Measurements from ENCODE around the gene ALDH3A1.

Gene ALDH3A1

DNA sequence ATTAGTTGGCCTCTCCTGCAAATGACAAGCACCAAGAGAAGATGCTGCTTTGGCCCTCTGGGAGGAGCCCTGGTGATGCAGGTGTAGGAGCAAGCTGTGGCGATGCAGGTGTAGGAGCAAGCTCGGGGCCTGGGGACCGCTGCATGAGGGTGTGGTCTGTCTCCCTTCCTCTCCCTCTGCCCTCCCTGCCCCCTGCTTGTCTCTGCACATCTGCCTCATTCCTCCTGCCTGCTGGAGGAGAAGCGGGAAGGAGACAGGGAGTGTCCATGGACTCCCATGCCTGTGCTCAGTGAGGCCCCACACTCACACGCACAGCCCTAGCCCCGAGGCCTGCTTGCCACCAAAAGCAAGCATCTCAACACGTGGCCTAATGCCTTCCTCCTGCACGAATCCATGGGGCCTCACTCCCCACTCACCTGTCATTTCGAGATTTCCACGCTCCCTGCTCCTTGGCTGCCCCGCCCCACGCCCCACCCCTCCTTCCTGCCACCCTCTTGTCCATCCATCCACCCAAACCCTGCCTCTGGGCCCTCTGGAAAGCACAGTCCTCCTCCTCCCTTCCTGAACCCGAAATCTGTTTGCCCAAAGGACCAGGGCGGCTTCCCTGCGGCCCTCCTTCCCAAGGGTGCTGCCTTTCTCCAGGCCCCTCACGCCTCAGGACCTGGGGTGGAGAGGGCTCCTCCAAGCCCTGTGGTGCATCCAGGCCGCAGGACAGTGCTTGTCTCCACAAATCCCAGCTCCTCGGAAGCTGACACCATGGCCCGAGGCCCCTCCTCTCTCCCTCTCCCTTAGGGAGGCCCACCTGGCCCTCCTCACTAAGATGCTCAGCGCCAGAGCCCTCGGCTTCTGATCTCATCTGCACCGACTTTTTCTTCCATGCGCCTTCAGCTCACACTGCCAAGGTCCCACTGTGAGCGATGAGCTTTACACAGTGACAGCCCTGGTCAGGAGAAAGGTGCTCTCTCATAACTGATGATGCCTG lies 11.8 kb upstream of the ALDH3A1 start:
- DNase-seq, result no peak

DNA sequence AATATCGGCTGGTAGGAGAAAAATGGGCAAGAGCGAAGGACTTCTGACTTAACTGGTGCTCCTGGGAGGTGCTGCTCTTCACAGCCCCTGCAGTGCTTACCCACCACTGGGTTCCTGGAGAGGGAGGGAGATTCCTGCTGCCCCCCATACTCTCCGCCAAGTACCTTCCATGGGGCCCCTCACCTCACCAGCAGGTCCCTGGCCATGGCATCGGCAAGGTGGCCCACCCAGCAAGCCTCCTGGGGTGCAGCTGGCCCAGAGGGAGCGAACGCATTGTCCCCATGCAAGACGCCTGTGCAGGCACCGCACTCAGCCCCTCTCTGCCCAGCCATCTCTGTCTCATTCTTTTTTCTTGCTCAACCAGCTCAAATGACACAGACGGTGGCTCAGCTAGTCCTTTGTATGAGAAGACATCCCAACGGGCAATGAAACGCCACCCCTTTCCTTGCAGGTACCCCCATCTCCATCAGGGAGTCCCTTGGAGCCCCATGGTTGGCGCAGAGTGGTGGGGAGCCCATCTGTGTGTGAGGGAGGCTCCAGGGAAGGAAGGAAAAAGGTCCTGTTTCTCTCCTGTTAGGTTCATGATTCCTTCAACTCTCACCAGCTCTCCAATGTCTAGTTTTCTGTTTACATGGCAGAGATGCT lies 9.6 kb upstream of the ALDH3A1 start:
- no peak for DNase-seq

DNA sequence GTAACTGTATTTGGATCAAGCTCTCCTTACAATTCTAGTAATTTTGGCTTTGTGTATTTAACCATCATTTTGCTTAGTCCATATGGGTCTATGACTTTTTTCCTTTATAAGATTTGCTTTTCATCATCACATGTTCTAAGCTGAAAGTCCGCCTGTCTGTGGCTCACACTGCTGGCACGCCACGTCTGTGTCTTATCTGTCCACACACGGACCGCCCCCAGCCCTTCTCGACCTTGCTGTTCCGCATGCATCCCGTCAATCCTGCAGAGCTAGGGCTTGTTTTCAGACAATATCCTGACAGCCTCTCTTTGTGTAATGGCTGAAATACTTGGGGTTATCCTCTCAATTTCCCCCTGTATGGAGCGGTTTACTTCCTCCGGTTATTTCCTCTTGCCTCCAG lies 8.4 kb upstream of the ALDH3A1 start:
- DNase-seq, result no peak

DNA sequence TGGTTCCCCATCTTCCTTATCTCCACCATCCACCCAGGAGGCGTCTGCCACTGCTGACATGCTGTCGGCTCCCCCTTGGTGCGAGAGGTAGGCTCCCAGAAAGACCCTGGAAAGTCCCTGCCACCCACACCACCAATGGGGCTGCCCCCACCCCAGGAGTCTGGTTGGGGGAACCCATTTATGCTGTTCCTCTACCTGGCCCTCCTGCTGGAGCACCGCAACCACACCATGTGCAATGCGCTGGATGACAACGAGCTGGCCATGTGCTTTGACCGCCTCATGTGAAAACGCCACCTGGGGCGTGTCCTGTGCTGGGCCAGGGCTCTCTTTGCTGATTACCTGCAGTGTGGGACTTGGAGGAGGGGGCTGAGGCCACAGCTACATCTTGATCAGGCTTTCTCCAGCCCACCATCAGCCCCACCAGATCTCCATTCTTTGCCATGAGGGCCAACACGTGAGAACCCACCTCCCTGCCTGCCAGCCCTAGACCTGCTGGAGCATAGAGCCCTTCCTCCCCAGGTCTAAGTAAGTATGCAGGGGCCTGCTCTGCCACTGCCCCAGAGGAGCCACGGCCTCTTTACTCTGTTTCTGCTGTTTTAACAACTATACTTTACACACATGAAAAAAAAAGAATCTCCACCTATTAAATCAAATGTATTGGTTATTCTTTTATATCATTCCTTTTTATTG lies 7.9 kb upstream of the ALDH3A1 start:
- DNase-seq, result no peak

DNA sequence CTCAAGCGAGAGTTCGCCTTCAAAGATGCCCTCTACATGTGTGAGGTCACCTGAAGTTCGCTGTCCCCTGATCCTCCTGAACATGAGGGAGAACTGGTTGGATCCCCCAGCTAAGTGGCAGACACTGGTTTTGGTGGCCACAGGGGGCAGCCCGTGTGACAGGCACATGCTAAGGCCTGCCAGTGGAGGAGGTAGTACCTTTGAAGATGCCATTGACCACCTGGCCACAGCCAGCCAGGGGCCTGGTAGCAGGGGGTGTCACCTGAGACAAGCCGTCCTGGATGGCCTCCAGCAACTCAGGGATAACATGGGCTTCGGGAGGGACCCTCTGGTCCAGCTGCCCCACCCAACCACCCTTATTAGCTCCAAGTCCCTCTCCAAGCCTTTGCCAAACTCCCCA lies 7.3 kb upstream of the ALDH3A1 start:
- DNase-seq, result no peak

DNA sequence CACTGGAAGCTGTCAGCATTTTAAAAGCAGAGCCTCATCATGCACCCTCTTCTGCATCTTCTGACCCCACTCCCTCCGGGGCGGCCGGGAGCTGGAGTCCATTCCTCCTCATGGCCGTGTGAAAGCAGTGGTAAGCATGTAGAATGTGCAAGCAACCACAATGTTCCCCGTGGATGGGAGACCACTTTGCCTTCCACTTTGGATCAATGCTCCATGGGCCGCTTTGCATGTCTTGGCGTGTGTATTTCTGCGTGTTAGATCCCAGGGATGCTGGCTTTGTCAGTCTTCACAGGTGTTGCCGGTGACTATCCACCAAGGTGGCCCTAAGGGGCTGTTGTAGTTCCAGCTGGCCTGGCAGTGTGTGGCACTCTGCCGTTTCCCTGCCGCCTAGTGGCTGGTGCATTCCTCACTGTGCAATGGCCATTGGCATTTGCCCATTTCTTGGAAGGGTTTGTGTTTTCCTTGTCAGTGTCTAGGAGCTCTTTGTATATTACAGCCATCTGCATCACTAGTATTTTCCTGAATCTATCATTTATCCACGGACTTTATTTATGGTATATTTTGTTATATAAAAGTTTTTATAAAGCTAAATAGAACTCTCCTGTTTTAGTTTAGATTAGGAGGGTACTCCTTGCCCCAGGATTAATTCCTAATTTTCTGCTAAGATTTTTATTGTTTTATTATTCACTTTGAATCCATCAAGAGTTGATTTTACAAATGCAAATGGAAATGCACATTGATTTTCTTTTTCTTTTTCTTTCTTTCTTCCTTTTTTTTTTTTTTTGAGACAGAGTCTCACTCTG lies 5.8 kb upstream of the ALDH3A1 start:
- DNase-seq, result no peak

DNA sequence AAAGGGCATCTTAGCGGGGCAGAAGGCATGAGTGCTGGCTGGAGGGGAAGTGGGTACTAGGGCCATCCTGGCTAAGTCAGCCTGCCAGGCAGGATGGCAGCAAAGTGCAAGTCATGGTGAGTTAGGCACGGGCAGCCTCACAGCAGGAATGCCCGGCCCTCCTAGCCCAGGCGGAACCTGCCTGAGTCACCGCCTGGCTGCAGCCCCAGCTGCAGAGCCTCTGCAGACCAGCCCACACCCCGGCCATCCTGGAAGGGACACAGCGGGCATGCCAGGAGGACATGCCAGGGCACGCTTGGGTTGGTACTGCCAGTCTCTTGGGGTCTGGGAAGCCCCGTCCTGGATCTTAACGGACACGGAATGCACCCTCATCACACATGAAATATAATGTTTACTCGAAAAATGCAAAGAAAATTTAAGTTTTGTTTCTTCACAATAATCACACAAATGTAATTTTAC lies 5.0 kb upstream of the ALDH3A1 start:
- no peak for DNase-seq

DNA sequence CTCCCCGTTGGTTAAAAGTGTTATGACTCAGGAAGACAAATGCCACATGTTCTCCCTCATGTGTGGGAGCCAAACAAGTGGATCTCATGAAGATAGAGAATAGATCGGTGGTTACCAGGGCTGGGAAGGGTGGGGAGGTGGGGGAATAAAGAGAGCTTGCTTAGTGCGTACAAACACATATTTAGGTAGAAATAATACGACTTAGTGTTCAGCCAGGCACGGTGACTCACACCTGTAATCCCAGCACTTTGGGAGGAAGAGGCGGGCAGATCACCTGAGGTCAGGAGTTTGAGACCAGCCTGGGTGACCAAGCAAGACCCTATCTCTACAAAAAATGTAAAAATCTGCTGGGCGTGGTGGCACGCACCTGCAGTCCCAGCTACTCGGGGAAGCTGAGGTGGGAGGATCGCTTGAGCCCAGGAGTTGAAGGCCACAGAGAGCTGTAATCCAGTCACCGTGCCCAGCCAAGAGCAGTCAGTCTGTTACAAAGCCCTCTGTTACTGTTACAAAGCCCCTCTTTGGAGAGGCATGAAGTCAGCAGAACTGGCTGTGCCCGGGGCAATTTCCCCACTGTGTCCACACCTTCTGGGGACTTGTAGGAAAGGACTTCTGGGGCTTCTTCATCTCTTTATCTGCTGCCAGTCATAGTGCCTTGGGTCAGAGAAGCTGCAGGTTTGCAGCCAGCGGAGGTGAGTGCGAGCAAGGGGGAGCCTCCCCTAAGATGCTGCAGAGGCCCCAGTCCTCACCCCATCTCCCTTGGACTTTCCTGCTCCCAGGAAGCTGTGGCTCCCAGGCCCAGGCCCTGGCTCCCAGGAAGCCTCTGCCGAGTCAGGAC lies 4.3 kb upstream of the ALDH3A1 start:
- DNase-seq, result no peak

DNA sequence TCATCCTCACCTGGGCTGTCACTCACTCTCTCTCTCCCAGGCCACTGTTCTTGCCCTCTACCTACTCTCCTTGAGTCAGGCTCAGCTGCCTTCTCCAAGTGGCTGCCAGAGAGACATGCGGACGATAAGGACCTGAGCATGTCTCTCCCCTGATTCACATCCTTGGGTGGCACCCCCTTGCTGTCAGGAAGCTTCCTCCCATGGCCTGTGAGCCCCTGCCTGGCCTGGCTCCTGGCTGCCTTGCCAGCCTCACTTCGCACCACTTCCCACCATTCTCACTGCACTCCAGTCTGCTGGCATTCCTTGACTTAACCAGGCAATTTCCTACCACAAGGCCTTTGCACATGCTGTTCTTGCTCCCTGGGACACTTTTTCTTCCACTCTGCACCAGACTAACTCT lies 2.7 kb upstream of the ALDH3A1 start:
- no peak for DNase-seq

DNA sequence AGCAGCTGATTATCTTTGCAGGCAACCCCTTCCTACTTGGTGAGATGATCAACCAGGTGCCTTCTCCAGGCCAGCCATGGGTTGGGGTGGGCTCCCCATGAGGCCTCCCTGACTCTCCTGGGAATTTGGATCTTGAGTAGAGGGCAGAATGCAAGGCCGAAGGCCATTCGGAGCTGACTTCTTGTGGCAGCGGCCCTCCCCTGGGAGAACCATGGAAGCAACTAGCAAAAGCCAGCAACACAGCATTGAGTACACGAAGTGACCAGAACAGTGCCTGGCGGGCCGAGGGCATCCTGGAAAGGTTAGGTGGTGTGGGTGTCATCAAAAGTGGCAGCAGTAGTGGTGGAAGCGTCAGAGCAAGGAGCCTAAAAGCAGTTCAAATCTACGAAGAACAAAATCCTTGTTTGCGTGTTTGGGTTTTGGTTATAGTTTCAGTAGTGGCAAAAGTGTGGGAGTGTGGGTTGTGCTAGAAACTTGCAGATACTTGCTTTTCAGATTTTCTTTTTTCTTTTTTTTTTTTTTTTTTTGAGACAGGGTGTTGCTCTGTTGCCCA lies 2.0 kb upstream of the ALDH3A1 start:
- DNase-seq, result no peak

DNA sequence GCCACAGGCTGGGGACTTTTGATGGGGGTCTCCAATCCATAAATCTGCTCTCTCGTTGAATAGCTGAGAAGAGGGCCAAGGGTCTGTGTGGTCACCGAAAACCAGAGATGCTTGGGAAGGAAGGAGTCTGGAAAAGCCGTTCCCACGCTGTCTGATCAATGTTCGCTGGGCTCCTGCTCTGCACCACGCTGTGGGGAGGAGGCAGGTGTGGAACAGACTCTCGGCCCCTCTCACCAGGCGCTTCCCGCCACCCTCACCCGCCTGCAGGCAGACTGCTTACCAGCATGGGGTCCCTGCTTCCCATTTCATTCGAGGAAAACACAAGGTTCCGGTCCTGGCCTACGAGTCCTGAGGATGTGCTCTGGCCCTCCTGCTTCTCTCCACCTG lies 702 bp upstream of the ALDH3A1 start:
- DNase-seq, result no peak

DNA sequence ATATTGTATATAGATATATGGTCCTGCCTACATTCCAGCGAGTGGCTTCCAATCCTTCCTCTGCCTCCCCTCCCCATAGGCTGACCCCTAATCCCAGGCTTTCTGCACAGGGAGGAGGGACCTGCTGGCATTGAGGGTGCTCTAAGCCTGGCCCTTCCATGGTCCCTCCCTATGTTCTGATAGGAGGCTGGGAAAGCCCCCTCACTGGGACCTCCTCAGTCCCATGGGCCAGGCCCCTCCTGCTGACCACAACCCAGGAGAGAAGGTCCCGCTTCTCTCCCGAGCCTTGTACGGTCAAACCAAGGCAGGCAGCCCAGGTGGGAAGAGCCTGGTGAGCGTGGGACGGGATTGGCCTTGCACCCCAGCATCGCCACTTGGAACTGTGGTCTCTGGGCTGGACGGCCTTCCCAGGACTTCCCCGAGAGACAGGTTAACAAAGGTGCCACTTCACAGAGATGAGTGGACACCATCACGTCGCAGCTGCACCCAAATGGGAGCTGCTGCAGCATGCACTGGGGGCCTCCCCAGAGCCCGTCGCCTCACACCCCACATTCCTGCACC lies 859 bp downstream of the ALDH3A1 start:
- no peak for DNase-seq

DNA sequence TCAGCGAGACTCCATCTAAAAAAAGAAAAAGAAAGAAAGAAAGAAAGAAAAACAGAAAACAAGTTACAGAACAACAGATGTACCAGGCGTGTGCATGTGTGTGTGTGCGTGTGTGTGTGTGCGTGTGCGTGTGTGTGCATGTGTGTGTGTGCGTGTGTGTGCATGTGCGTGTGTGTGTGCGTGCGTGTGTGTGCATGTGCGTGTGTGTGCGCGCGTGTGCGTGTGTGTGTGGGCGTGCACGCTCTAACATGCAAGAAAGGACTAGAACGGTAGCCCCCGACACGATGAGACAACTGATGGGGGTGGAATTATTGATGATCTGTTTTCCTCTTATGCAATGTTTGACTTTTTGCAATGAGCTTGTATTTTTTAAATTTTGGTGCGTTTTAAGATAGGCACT lies 1.6 kb downstream of the ALDH3A1 start:
- no peak for DNase-seq

DNA sequence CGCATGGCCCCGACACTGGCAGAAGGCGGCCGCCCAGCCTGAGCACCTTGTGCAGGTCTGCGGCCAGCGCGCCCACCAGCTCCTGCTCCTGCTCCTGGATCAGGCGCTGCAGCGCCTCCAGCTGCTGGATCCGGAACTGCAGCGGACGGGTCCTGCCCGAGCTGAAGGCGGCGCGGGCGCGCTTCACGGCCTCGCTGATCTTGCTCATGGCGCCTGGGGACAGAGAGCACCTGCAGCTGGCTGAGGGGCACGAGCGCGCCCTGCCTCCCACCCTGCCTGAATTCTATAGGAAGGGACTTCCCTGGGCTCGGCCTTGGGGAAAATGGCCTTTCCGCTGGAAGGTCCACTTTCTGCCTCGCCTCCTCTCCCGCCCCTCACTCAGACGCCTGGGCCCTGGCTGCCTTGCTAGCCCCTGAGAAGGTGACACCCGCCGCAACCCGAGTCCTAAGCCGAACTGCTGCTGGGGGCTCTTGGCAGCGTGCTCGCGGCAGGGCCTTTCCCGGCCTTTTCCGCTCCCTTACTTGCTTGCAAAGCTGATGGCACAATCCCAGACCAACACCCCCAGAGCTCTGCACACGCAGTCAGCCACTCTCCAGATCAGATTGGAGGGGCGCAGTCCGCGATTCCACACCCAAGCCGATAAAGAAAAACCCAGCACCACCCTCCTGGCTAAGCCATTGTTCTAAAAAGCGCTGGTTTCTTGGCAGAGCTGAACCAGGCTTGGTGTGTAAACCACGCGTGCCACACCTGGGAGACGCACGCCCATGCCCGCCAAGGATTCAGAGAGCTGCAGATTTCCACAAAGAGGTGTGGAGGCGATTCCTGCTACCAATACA lies 3.0 kb downstream of the ALDH3A1 start:
- no peak for DNase-seq

DNA sequence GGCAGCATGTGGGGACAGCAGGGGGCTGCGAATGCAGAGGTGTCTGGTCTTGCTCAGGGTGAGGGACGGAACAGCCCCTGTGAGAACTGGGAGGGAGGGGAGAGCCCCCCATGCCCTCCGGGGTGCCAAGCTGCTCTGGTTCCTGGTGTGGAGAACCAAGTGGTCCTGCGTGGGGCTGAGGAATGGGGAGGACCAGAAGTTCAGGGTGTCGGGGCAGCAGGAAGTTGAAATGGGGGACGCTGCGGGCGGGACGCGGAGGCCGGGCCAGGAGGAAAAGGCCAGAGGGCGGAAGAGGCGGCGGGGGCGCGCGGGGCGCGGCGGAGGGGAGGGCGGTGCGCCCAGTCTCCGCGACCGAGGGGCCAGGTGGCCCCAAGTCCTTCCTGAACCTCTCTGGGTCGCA lies 3.6 kb downstream of the ALDH3A1 start:
- DNase-seq, result no peak

DNA sequence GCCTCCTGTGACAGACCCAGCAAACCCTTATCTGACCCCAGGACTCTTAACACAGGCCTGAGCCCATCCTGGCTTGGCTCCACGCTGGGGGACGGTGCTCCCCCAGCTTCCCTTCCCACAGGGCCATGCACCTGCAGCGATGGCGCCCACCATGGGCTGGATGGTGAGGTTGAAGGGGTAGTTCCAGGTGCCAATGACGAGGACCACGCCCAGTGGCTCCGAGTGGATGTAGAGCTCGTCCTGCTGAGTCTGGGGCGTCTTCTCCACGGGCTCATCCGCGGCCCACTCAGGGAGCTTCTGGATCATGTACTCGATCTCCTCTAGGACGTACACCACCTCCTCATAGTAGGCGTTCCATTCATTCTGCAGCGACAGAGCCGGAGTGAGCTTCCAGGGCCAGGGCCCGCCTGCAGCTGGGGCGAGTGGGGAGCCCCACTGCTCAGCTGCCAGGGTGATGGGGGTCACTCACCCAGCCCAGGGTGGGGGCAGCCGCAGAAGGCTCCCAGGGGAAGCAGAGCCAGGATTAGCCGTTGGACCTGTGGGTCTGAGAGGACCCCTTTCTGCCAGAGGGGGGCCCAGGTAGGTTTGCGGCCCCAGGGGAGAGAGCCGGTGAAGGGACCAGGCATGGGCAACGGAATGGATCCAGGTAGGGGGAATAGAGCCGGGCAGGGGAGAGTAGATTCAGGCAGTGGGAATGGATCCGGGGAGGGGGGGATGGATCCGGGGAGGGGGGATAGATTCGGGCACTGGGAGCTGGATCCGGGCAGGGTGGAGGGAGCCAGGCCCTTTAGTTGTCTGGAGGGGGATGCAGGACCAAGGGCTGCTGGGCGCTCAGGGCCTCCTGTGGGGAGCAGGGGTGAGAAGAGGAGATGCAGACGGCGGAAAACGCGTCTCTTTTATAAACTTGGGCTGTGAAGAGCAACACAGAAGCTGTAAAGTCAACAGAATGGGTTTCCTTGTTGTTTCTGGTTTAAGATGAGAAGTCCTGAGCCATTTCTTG lies 4.7 kb downstream of the ALDH3A1 start:
- DNase-seq, result no peak

DNA sequence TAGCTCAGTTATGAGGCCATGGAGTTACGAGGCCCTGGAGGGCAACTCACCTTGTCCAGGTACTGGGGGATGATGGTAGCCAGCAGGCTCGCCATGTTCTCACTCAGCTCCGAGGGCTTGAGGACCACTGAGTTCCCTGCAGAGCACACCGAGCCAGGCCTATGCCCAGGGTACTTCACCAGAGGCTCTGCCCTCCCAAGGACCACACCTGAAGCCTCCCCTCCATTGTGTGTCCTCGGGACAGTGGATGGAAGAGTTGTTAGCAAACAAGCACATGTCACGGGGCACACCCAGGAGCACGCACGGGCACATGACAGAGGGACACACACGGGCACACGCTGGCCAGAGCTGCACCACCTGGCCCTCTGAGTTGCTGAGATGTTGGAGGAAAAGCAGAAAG lies 5.6 kb downstream of the ALDH3A1 start:
- no peak for DNase-seq

DNA sequence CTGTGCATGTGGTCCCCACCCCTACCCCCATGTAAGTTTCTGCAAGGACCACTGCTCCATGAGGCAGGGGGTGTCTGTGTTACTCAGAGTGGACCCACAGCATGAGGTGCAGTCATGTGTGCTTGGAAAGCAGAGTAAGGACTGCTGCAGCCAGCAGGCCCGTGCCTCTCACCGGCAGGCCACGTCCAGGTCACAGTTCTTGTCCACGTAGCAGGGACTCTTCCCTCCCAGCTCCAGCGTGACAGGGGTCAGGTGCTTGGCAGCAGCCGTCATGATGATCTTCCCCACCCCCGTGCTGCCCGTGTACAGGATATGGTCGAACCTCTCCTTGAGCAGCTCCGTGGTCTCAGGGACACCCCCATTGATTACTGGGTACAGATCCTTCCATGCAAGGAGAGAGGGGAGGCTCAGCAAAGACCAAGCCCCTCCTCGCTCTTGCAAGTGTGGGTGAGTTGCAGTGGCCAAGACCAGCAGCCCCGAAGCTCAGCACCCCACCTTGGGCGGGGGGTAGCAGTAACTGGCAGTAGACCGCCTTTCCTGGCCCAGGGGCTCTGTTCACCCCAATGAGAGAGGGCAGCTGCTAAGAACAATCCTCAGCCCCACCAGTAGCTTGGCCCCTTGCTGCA lies 6.2 kb downstream of the ALDH3A1 start:
- DNase-seq, result no peak

DNA sequence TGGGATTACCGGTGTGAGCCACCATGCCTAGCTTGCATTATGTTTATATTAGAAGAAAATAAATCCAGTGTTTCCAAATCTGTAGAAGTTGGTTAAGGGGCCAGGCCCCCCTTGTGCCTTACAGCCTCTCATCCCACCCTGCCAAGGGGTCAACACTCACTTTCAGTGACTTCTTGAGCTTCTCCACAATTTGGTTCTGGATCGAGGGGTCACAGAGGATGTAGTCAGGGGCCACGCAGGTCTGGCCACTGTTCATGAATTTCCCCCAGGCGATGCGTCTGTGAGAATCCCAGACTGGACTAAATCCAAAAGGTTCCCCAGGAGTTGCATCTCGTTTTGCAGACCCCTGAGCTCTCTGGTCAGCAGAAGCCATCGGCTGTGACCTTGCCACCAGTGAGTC lies 7.2 kb downstream of the ALDH3A1 start:
- no peak for DNase-seq
